Right renal pelvis (tissue), 4 donors: ENCODE measurements around the gene SOWAHA. TPM values are rescaled to one million over a fixed set of nuclear protein-coding genes. Genes with fewer than 3 reads are reported as not detected.
"Not testable (repeated sequence)": the region's sequence is repeated elsewhere in the genome, so short reads cannot be mapped to it uniquely, and the experiment has no call there.

Source experiments
- DNase-seq, 4 donors: peaks; one replicate each; pipeline ENCODE4 v3.0.0-alpha.2; 2013; ENCODE audit warnings: low read depth in 4 of 4, low spot score in 3 of 4, missing footprints in 1 of 4
- polyA plus RNA-seq, 4 donors: library from polyadenylated mRNA; unstranded; fragments of 120-200 nt; gene quantifications; one replicate each; pipeline ENCODE4 v1.2.1, GENCODE V29; 2013; ENCODE audit not compliant: insufficient read length in 4 of 4

SOWAHA gene
- polyA plus RNA-seq, 4 donors, result 4.4 to 5.2 (median 5.1) TPM

- not testable (repeated sequence) for DNase-seq
Measured at GRCh38 chr5:132805872-132806271, 7.2 kb upstream of the SOWAHA start.

- DNase-seq, result not testable (repeated sequence)
Measured at GRCh38 chr5:132806804-132807162, 6.3 kb upstream of the SOWAHA start.

DNA sequence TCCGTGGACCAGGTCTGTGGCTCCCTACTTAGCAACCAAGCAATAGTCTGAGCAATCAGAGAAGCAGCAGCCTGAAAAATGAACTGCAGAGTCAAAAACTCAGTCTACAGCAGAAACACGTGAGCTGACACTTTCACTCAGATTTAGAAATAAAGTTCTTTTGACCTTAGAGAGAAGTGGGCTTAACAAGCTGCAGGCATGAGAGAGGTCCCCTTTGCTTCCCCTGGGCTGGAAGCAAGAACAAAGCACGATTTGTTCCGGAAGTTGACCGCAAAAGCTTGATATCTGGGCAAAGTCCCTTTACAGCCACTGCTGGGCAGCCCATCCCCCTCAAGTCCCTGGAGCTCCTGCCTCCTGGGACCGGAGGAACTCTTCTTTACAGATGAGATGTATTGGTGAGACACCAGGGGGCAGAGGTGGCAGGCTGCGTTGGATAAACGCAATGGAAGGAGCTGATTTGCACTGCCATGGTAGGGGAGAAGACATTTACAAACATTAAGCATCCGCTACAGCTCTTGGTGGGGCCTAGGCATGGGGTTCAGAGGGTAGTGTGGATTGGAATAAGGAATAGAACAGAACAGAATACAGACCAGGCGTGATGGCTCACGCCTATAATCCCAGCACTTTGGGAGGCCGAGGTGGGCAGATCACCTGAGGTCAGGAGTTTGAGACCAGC lies 5.8 kb upstream of the SOWAHA start:
- DNase-seq, result no peak

GRCh38 chr5:132808448-132808847 lies 4.7 kb upstream of the SOWAHA start:
- DNase-seq, result no peak

DNA sequence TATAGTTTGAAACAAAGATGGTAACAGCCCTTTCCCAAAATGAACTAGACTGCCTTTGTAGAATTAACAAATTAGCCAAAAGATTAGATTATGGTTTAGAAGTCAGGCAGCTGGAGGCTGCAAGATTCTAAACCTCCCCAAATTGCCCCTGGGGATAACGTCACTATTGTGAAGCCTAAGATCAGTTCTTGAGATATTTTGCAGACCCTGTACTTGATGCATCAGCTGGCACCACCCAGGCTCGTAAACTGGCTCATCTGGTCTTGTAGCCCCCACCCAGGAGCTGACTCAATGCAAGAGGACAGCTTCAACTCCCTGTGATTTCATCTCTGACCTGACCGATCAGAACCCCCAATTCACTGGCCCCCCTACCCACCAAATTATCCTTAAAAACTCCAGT lies 4.2 kb upstream of the SOWAHA start:
- no peak for DNase-seq

GRCh38 chr5:132810605-132811004 lies 2.5 kb upstream of the SOWAHA start:
- DNase-seq, result no peak

- no peak for DNase-seq
Measured at GRCh38 chr5:132812123-132812765, 858 bp upstream of the SOWAHA start.

DNA sequence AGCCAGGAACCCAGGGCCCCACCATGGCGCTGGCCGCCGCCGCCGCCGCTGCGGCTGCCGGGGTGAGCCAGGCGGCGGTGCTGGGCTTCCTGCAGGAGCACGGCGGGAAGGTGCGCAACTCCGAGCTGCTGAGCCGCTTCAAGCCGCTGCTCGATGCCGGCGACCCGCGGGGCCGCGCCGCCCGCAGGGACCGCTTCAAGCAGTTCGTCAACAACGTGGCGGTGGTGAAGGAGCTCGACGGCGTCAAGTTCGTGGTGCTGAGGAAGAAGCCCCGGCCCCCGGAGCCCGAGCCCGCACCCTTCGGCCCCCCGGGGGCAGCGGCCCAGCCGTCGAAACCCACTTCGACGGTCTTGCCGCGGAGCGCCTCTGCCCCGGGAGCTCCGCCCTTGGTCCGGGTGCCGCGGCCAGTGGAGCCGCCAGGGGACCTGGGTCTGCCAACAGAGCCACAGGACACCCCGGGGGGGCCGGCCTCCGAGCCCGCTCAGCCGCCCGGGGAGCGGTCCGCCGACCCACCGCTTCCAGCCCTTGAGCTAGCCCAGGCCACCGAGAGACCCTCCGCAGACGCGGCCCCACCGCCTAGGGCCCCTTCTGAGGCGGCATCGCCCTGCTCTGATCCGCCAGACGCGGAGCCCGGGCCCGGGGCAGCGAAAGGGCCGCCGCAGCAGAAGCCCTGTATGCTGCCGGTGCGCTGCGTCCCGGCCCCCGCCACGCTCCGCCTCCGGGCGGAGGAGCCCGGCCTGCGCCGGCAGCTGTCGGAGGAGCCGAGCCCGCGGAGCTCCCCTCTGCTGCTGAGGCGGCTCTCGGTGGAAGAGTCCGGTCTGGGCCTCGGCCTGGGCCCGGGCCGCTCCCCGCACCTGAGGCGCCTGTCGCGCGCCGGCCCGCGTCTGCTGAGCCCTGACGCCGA lies 749 bp downstream of the SOWAHA start:
- no peak for DNase-seq

DNA sequence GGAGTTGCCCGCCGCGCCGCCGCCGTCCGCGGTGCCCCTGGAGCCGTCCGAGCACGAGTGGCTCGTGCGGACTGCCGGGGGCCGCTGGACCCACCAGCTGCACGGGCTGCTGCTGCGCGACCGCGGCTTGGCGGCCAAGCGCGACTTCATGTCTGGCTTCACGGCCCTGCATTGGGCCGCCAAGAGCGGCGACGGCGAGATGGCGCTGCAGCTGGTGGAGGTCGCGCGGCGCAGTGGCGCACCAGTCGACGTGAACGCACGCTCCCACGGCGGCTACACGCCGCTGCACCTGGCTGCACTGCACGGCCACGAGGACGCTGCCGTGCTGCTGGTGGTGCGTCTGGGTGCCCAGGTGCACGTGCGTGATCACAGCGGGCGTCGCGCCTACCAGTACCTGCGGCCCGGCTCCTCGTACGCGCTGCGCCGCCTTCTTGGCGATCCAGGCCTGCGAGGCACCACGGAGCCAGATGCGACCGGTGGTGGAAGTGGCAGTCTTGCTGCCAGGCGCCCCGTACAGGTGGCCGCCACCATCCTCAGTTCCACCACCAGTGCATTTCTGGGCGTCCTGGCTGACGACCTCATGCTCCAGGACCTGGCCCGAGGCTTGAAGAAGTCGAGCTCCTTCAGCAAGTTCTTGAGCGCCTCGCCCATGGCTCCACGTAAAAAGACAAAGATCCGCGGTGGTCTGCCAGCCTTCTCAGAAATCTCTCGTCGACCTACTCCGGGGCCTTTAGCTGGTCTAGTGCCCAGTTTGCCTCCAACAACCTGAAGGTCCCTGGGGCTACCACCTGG lies 1.6 kb downstream of the SOWAHA start:
- no peak for DNase-seq

GRCh38 chr5:132815454-132815853 lies 2.4 kb downstream of the SOWAHA start:
- DNase-seq, result no peak

- DNase-seq, result no peak
Measured at GRCh38 chr5:132816083-132816482, 3.0 kb downstream of the SOWAHA start.

GRCh38 chr5:132816554-132816953 lies 3.5 kb downstream of the SOWAHA start:
- DNase-seq, result no peak

- DNase-seq, result no peak
Measured at GRCh38 chr5:132817011-132817410, 3.9 kb downstream of the SOWAHA start.

DNA sequence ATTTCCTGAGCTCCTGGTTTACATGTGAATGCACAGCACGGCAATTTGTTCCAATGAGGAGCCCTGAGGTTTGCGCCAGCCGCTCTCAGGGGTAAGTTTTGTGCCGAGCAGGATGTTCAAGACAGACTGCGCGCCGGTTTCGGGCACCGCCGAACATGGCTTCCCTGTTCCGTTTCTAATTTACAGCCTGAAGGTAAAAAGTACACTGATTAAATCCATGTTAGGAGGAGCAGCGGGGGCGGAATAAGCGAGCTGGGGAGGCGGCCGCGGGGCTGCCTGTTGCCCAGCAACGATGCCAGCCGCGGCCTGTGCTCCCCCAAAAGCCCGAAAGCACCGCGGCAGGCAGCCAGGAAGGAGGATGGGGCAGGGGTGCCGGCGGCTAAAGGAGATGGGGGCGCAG lies 6.4 kb downstream of the SOWAHA start:
- no peak for DNase-seq

DNA sequence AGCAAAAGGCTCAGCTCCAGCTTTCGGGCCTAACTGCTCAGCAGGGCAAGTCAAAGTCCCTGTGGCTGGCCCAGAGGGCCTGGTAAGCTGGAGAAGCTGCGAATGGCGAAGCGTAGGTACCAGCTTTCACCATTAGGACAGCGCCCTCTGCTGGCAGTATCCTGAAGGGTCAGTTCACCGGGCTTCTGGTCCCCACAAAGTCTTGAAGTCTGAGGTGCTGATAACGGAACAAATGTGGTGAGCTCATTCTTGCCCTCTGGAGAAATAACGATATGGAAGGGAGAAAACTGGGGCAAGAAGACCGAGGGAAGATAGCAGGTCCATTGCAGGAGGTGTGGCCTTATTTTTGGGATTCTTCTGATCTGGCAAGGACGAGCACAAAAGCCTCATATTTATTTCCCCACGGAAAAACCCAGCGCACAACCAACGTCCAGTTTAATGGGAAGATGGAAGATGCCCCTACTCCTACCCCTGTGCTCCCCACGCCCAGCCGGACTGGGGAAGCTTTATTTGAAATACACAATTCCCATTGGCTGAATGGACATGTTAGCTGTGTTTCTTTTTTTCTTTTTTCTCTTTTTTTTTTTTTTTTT lies 7.2 kb downstream of the SOWAHA start:
- peak in 3 of 4 donors; percentile 85 to 90 (median 88) for DNase-seq

GRCh38 chr5:132821350-132821749 lies 8.2 kb downstream of the SOWAHA start:
- no peak for DNase-seq

DNA sequence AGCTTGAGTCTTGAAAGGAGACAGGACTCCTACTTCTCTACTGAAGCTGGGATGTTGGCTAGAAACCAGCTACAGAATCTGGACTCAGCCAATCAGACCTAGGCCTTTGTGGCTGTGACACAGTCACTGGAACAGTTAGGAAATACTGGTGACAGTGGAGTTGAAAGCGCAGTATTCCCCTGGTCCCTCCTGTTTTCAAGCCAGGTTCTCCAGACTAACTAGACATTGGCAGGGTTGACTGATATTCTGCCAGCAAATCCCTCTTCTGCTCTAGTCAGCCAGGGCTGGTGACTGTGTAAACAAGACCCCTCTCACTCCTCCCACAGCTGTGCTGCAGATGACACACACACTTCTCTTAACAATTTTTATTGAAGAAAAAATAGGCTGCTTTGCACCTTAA lies 8.7 kb downstream of the SOWAHA start:
- DNase-seq, result no peak

DNA sequence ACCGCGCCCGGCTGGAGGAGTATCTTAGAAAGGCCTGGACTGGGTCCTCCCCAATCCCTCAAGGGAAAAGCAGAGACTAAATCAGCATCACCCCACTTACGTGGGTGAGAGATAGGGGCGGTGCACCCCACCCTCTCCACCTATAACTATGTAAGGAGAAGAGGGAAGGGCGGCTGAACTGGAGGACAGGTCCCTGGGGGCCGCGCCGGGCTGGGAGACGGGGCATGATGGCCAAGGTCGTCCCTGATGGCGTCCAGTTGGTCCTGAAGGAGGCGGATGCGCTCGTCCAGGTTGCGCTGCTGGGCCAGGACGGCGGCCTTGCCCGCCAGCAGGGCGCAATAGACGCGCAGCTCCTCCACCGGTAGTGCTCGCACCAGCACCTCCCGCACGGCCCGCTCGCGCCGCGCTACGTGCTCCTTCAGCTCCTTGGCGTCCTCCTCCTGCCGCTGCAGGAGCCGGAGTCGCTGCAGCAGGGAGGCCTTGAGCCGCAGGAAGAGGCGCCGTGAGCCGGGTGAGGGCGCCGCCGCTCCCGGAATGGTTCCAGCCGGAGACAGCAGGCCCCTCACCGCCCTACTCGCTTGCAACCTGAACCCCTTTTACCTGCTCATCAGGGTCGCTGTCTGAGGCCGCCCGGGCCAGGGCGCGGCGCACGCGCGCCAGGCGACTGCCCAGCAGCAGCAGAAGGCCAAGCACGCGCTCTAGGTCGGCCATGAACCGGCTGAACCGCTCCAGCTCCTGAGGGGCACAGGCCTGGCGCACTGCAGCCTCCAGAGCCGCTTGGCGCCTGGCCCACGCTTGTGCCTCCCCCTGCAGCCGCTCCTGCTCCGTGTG lies 9.8 kb downstream of the SOWAHA start:
- no peak for DNase-seq

- no peak for DNase-seq
Measured at GRCh38 chr5:132823481-132824050, 10.5 kb downstream of the SOWAHA start.
